ENCODE data around the gene NRXN3. TPM values are rescaled to one million over a fixed set of nuclear protein-coding genes. Genes with fewer than 3 reads are reported as not detected.

Gene NRXN3
- polyA plus RNA-seq, 1 donor (not counting 4 experiments of a cell fraction or from before 2014, with no cell fraction given) = 0.89 TPM

GRCh38 chr14:78788467-78789360 is 618.5 kb downstream of the NRXN3 start:
- dilution Hi-C loops (cut with MboI; ENCODE audit: extremely low pct_ligation_motif_present, low sequenced_read_pairs) = no loop called here
- no peaks in the 10 kb centered on the region for H3K79me2 ChIP-seq (ENCODE audit: control insufficient read depth, insufficient read depth, low read length)
- TF ChIP-seq CTCF (optimal IDR thresholded peaks at IDR 0.05 in 1 of 3, IDR thresholded peaks at IDR 0.05 in 1 of 3, conservative IDR thresholded peaks at IDR 0.05 in 1 of 3; ENCODE audit: extremely low read depth in 1 of 3, insufficient read depth in 2 of 3, low read length in 3 of 3) (no peak), EZH2 (IDR thresholded peaks at IDR 0.05; ENCODE audit: low read length) (no peak)
- H4K20me1 ChIP-seq (ENCODE audit: control insufficient read depth, extremely low read depth, insufficient read depth, low read length) = no peaks in the 10 kb centered on the region
- no peak overlapping the region for H3K4me3 ChIP-seq (ENCODE audit: control insufficient read depth in 2 of 3, extremely low read depth in 1 of 3, insufficient read depth in 2 of 3, low read depth in 1 of 3, low read length in 3 of 3)
- H3K27me3 ChIP-seq (ENCODE audit: control insufficient read depth, extremely low read depth, insufficient read depth, low read length) = no peaks in the 10 kb centered on the region
- H3K27ac ChIP-seq (ENCODE audit: control insufficient read depth, insufficient read depth, low read length) = no peak overlapping the region
- no peaks in the 10 kb centered on the region for H3K4me1 ChIP-seq (ENCODE audit: control insufficient read depth, extremely low read depth, insufficient read depth, low read length)
- H3K9me1 ChIP-seq (ENCODE audit: control insufficient read depth, extremely low read depth, insufficient read depth, low read length) = no peaks in the 10 kb centered on the region
- no peak overlapping the region for H3K4me2 ChIP-seq (ENCODE audit: control insufficient read depth, extremely low read depth, insufficient read depth, low read depth, low read length)
- FAIRE-seq = no peak
- no peaks in the 10 kb centered on the region for H3K36me3 ChIP-seq (ENCODE audit: control insufficient read depth in 2 of 2, extremely low read depth in 1 of 2, insufficient read depth in 2 of 2, low read length in 2 of 2)
- H3K9ac ChIP-seq (ENCODE audit: control insufficient read depth, extremely low read depth, insufficient read depth, low read length) = no peak overlapping the region
- DNase-seq (ENCODE audit: low read depth, low spot score) = no peak
- no peak overlapping the region for H2AFZ ChIP-seq (ENCODE audit: control insufficient read depth, low read length)
- no peaks in the 10 kb centered on the region for H3K9me3 ChIP-seq (ENCODE audit: control insufficient read depth, low read depth, low read length)

- H3K9me1 ChIP-seq (ENCODE audit: control insufficient read depth, extremely low read depth, insufficient read depth, low read length) = no peaks in the 10 kb centered on the region
- FAIRE-seq (no peak), DNase-seq (ENCODE audit: low read depth, low spot score) (no peak)
- H3K79me2 ChIP-seq (ENCODE audit: control insufficient read depth, insufficient read depth, low read length) = no peaks in the 10 kb centered on the region
- no peak overlapping the region for H2AFZ ChIP-seq (ENCODE audit: control insufficient read depth, low read length)
- H3K9ac ChIP-seq (ENCODE audit: control insufficient read depth, extremely low read depth, insufficient read depth, low read length) = no peak overlapping the region
- dilution Hi-C loops (cut with MboI; ENCODE audit: extremely low pct_ligation_motif_present, low sequenced_read_pairs) = no loop called here
- TF ChIP-seq EZH2 (IDR thresholded peaks at IDR 0.05; ENCODE audit: low read length) (no peak), CTCF (optimal IDR thresholded peaks at IDR 0.05 in 1 of 3, IDR thresholded peaks at IDR 0.05 in 1 of 3, conservative IDR thresholded peaks at IDR 0.05 in 1 of 3; ENCODE audit: extremely low read depth in 1 of 3, insufficient read depth in 2 of 3, low read length in 3 of 3) (peak in 2 of 3 experiments; percentile 15 to 17)
- H3K27ac ChIP-seq (ENCODE audit: control insufficient read depth, insufficient read depth, low read length) = no peak overlapping the region
- H3K36me3 ChIP-seq (ENCODE audit: control insufficient read depth in 2 of 2, extremely low read depth in 1 of 2, insufficient read depth in 2 of 2, low read length in 2 of 2) = no peaks in the 10 kb centered on the region
- H4K20me1 ChIP-seq (ENCODE audit: control insufficient read depth, extremely low read depth, insufficient read depth, low read length) = no peaks in the 10 kb centered on the region
- H3K4me1 ChIP-seq (ENCODE audit: control insufficient read depth, extremely low read depth, insufficient read depth, low read length) = no peaks in the 10 kb centered on the region
- no peak overlapping the region for H3K4me3 ChIP-seq (ENCODE audit: control insufficient read depth in 2 of 3, extremely low read depth in 1 of 3, insufficient read depth in 2 of 3, low read depth in 1 of 3, low read length in 3 of 3)
- no peak overlapping the region for H3K4me2 ChIP-seq (ENCODE audit: control insufficient read depth, extremely low read depth, insufficient read depth, low read depth, low read length)
- no peaks in the 10 kb centered on the region for H3K9me3 ChIP-seq (ENCODE audit: control insufficient read depth, low read depth, low read length)
- no peaks in the 10 kb centered on the region for H3K27me3 ChIP-seq (ENCODE audit: control insufficient read depth, extremely low read depth, insufficient read depth, low read length)
Measured at GRCh38 chr14:78790271-78790670, 620.1 kb downstream of the NRXN3 start.
